HG02870 (cell line): ENCODE measurements around the gene GOLGA8S.
"Not testable (repeated sequence)": the region's sequence is repeated elsewhere in the genome, so short reads cannot be mapped to it uniquely, and the experiment has no call there.

Experiments
- ATAC-seq: cut with Tn5 transposase; IDR thresholded peaks from one replicate; pipeline ENCODE4 v1.9.1; 2021; ENCODE audit warnings: mild to moderate bottlenecking, moderate library complexity; ENCODE audit not compliant: unreplicated experiment

The GOLGA8S gene

GRCh38 chr15:23395832-23396231 is 41.3 kb downstream of the GOLGA8S start:
- no peak for ATAC-seq

GRCh38 chr15:23397779-23398178 is 43.2 kb downstream of the GOLGA8S start:
- ATAC-seq, result no peak

- not testable (repeated sequence) for ATAC-seq
Measured at GRCh38 chr15:23398357-23398756, 43.8 kb downstream of the GOLGA8S start.

GRCh38 chr15:23399207-23399606 is 44.7 kb downstream of the GOLGA8S start:
- ATAC-seq, result not testable (repeated sequence)

DNA sequence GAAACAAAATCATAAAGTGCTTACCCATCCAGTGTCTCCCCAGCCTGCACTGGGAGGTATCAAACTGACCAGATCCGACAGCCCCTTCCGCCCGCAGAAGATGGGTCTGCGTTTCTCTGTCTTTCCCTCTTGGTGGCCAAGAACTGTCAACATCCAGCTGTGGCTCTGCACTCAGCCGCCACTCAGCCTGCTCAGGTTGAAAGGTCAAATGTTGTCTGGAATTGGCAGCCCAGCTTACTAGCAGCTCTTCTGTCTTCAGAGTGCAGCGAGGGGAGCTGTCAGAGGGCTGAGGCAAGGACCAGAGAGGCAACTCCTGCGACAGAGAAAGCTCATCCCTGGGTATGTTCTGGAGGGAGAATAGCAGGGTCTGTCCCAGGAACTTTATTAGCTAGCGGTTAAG is 47.1 kb downstream of the GOLGA8S start:
- no peak for ATAC-seq

DNA sequence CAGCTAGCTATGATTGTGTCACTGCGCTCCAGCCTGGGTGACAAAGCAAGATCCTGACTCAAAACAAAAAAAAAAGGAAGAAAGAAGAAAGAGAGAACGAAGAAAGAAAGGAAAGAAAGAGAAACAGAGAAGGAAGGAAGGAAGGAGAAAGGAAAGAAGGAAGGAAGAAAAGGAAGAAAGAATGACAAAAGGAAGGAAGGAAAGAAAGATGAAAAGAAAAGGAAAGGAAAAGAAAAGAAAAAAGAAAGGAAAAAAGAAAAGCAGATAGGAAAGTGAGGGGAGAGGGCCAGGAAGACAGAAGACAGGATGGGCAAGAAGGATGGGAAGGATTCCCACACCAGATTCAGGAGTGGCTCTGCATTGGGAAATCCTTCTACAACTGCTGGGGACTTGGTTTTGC is 47.6 kb downstream of the GOLGA8S start:
- ATAC-seq, result no peak

DNA sequence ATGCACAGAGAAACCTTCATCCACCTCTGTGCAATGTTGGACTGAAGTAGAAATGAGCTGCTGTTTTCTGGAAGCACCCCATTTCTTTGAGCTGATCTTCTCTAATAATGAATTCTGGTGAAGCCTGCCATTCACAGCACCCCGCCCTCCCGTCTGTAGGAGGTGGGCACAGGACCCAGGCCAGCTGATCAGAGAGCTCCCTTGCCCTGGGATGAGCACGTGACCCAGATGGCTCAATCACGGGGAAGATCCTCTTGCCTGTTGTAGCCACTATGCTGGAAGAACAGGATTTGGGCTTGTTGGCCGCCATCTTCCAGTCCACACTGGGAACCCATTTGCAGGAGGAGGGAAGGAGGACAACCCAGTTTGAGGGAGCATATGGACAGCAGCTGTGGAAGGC is 48.0 kb downstream of the GOLGA8S start:
- no peak for ATAC-seq

GRCh38 chr15:23403550-23403949 is 49.0 kb downstream of the GOLGA8S start:
- ATAC-seq, result no peak

- ATAC-seq, result no peak
Measured at GRCh38 chr15:23411841-23412240, 57.3 kb downstream of the GOLGA8S start.

DNA sequence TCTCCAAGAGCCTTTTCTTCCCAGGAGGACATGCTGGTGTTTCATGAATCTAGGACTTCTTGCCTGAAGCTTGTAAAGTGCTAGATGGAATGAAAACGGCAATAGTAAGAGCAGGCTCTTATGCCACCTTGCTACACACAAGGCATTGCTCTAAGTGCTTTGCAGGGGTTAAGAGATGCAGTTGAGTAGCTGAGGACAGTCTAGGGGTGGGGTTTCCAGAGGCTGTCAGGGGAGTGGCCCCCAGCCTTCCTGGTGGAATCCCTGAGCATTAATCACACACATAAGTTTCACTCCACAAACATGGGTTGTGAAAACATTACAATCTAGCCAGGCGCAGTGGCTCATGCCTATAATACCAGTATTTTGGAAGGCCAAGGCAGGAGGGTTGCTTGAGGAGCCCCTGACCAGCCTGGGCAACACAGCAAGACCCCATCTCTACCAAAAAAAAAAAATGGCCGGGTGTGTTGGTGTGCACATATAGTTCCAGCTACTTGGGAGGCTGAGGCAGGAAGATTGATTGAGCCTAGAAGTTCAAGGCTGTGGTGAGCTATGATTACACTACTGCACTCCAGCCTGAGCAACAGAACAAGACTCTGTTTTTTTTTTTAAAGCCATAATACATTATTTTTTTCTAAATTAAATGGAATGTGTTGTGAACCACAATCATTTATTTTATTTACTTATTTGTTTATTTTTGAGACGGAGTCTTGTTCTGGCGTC is 58.5 kb downstream of the GOLGA8S start:
- ATAC-seq, result not testable (repeated sequence)
